HL-60 (cell line): ENCODE data around the gene RNASE7.

Source experiments
- DNase-seq, 2 experiments: peaks; one replicate each; pipeline ENCODE4 v3.0.0-alpha.2; 2010 to 2020; ENCODE audit warnings: low read depth in 1 of 2, low spot score in 1 of 2
- H3K27ac ChIP-seq: fragments of 250-450 bp; sonication (Bioruptor Pico); replicated peaks from 2 replicates; pipeline ENCODE4 v1.5.1; 2020; ENCODE audit warnings: mild to moderate bottlenecking, moderate library complexity
- H3K27me3 ChIP-seq: fragments of 250-450 bp; sonication (Bioruptor Pico); 2 replicates; pipeline ENCODE4 v1.5.1; 2021; ENCODE audit warnings: mild to moderate bottlenecking, moderate library complexity; ENCODE audit not compliant: insufficient read depth, poor library complexity, severe bottlenecking
- H3K4me3 ChIP-seq: replicated peaks from 2 replicates; pipeline ENCODE4 v1.5.1; 2011; ENCODE audit warnings: mild to moderate bottlenecking, control low read depth, low read length; ENCODE audit not compliant: insufficient read depth
- CTCF ChIP-seq: IDR thresholded peaks from one replicate; pipeline ENCODE4 v1.5.1; 2011; ENCODE audit warnings: low read length, control low read depth, inconsistent platforms; ENCODE audit not compliant: insufficient read depth
- GABPA ChIP-seq: IDR thresholded peaks from 2 replicates; pipeline ENCODE4 v1.6.1; 2012; ENCODE audit warnings: low read depth
- POLR2AphosphoS5 ChIP-seq: IDR thresholded peaks from 2 replicates; pipeline ENCODE4 v1.6.1; 2012; ENCODE audit warnings: low read depth
- REST ChIP-seq: IDR thresholded peaks from 2 replicates; pipeline ENCODE4 v1.6.1; 2012; ENCODE audit warnings: low read depth; ENCODE audit not compliant: insufficient replicate concordance
- SPI1 ChIP-seq: IDR thresholded peaks from 2 replicates; pipeline ENCODE4 v1.6.1; 2012; ENCODE audit warnings: low read depth, mild to moderate bottlenecking, borderline replicate concordance

Gene RNASE7

GRCh38 chr14:21047378-21047781 lies 5.2 kb downstream of the RNASE7 start:
- no peak for DNase-seq
- TF ChIP-seq GABPA = no peak
- TF ChIP-seq SPI1 = no peak
- no peak for TF ChIP-seq REST
- no peak for TF ChIP-seq CTCF
- no peak for TF ChIP-seq POLR2AphosphoS5
- Histone ChIP-seq H3K27me3 (no peaks in the 10 kb centered on the region), H3K27ac (no peak overlapping the region), H3K4me3 (no peak overlapping the region)

- Histone ChIP-seq H3K27ac (no peak overlapping the region), H3K4me3 (no peak overlapping the region), H3K27me3 (no peaks in the 10 kb centered on the region)
- DNase-seq = no peak
- TF ChIP-seq GABPA (no peak), SPI1 (no peak), POLR2AphosphoS5 (no peak), REST (no peak), CTCF (no peak)
Observed at GRCh38 chr14:21048638-21049037, 6.5 kb downstream of the RNASE7 start.

GRCh38 chr14:21049271-21049673 lies 7.1 kb downstream of the RNASE7 start:
- TF ChIP-seq GABPA (no peak), CTCF (no peak), SPI1 (no peak), POLR2AphosphoS5 (no peak), REST (no peak)
- DNase-seq = no peak
- Histone ChIP-seq H3K27ac (no peak overlapping the region), H3K27me3 (no peaks in the 10 kb centered on the region), H3K4me3 (no peak overlapping the region)
